Measurements from ENCODE around the gene ATP2A1. TPM values are rescaled to one million over a fixed set of nuclear protein-coding genes. Genes with fewer than 3 reads are reported as not detected.

ATP2A1 gene
- total RNA-seq, 1 experiment from 2014 or later, result 10.3 TPM

GRCh38 chr16:28893291-28893690 lies 15.0 kb downstream of the ATP2A1 start:
- Histone ChIP-seq H3K36me3 (ENCODE audit: control insufficient read depth in 1 of 2, insufficient read depth in 2 of 2, low read length in 2 of 2) (no peaks in the 10 kb centered on the region; a peak in 1 of 4 replicates), H3K9me3 (ENCODE audit: control insufficient read depth in 1 of 2, insufficient read depth in 1 of 2, low read depth in 1 of 2, low read length in 2 of 2) (no peaks in the 10 kb centered on the region), H3K27me3 (ENCODE audit: insufficient read depth, low read length) (no peaks in the 10 kb centered on the region), H3K9ac (ENCODE audit: low read length) (no peak overlapping the region), H3K4me3 (replicated peaks in 1 of 2; ENCODE audit: low read depth in 1 of 2, low read length in 2 of 2) (no peak overlapping the region), H4K20me1 (ENCODE audit: insufficient read depth) (no peaks in the 10 kb centered on the region), H2AFZ (ENCODE audit: low read depth, low read length, poor library complexity, severe bottlenecking) (no peak overlapping the region), H3K9me2 (ENCODE audit: insufficient read depth) (no peaks in the 10 kb centered on the region), H3K4me1 (ENCODE audit: control insufficient read depth in 1 of 2, insufficient read depth in 2 of 2, low read length in 2 of 2) (peaks cover 6 to 14% of the 10 kb centered on the region in 2 experiments; a peak in 3 of 4 replicates), H3K79me2 (ENCODE audit: insufficient read depth, low read length) (no peaks in the 10 kb centered on the region), H3K27ac (ENCODE audit: low read depth, low read length) (no peak overlapping the region), H3K4me2 (ENCODE audit: low read length) (no peak overlapping the region)
- BruUV-seq (replicated peaks), result no TSS peak
- DNase-seq (ENCODE audit: low read depth, low spot score) (no peak), ATAC-seq (no peak)
- POLR2A ChIA-PET, result interaction anchor here (0.7 to 1.2 kb wide), 2 partner anchors 19 to 24 kb away, joined by 3 read pairs; no protein-coding TSS in a partner anchor
- intact Hi-C loops (cut with micrococcal nuclease), result no loop called here
- CTCF ChIA-PET, result no interaction called here
- RAD21 ChIA-PET (ENCODE audit: low non-redundant PET in 1 of 2, low total read pairs in 2 of 2, uncharacterized antibody in 2 of 2, unreplicated experiment in 2 of 2), result no interaction called here
- no peak for TF ChIP-seq EZH2 (IDR thresholded peaks at IDR 0.05)
- no peak for TF ChIP-seq CEBPB (IDR thresholded peaks at IDR 0.05; ENCODE audit: low read depth)
- TF ChIP-seq ZFX (IDR thresholded peaks at IDR 0.05), result no peak
- no peak for TF ChIP-seq YY1 (IDR thresholded peaks at IDR 0.05; ENCODE audit: extremely low read depth, insufficient replicate concordance, low read depth, low read length)
- no peak for TF ChIP-seq FOSL1 (IDR thresholded peaks at IDR 0.05; ENCODE audit: low read depth)
- no peak for TF ChIP-seq ELF1 (IDR thresholded peaks at IDR 0.05; ENCODE audit: borderline replicate concordance, low read depth)
- TF ChIP-seq CTCF (IDR thresholded peaks at IDR 0.05 in 2 of 3, conservative IDR thresholded peaks at IDR 0.05 in 1 of 3; ENCODE audit: borderline replicate concordance in 1 of 3, insufficient read depth in 1 of 3, low read depth in 2 of 3, low read length in 2 of 3), result no peak
- TF ChIP-seq TCF7L2 (IDR thresholded peaks at IDR 0.05; ENCODE audit: borderline replicate concordance, extremely low read depth, insufficient read depth, insufficient read length), result no peak
- no peak for TF ChIP-seq SP1 (IDR thresholded peaks at IDR 0.05; ENCODE audit: low read depth)
- no peak for TF ChIP-seq RAD21 (IDR thresholded peaks at IDR 0.05; ENCODE audit: low read depth)
- TF ChIP-seq CBX3 (IDR thresholded peaks at IDR 0.05; ENCODE audit: low read depth), result no peak
- no peak for TF ChIP-seq EZH2phosphoT487 (IDR thresholded peaks at IDR 0.05; ENCODE audit: borderline replicate concordance)
- no peak for TF ChIP-seq MAX (IDR thresholded peaks at IDR 0.05)
- TF ChIP-seq EGR1 (IDR thresholded peaks at IDR 0.05; ENCODE audit: low read depth), result no peak
- TF ChIP-seq POLR2A (IDR thresholded peaks at IDR 0.05; ENCODE audit: borderline replicate concordance, extremely low read depth, insufficient read depth, insufficient read length), result no peak

All from HCT116 (cell line).